Esophagus squamous epithelium (tissue), 5 donors: ENCODE results near the gene TMCC3. TPM values are rescaled to one million over a fixed set of nuclear protein-coding genes. Genes with fewer than 3 reads are reported as not detected.

Experiments used
- DNase-seq: peaks from one replicate; lab custom pipeline; 2025; lab: John Stamatoyannopoulos, UW
- H3K27ac ChIP-seq, 4 donors: fragments of 200-600 bp; sonication (generic); one replicate each; pipeline ENCODE4 v1.5.1; 2016 to 2019; ENCODE audit warnings: mild to moderate bottlenecking in 1 of 4
- H3K27me3 ChIP-seq, 4 donors: fragments of 200-600 bp; sonication (generic); 1 replicate in 3 of 4; 2 replicates in 1 of 4; pipeline versions ENCODE4 v1.5.1 to v1.6.0; 2017 to 2021; ENCODE audit warnings: antibody characterized with exemption in 1 of 4
- H3K36me3 ChIP-seq, 3 donors: fragments of 200-600 bp; sonication (generic); one replicate each; pipeline ENCODE4 v1.5.1; 2016 to 2019
- H3K4me1 ChIP-seq, 3 donors: fragments of 200-600 bp; sonication (generic); one replicate each; pipeline ENCODE4 v1.5.1; 2017 to 2019
- H3K4me3 ChIP-seq, 4 donors: fragments of 200-600 bp; sonication (generic); 1 replicate in 3 of 4; 2 replicates in 1 of 4; pipeline ENCODE4 v1.5.1; 2016 to 2019; ENCODE audit warnings: mild to moderate bottlenecking in 2 of 4, moderate library complexity in 1 of 4
- H3K9me3 ChIP-seq, 3 donors: fragments of 200-600 bp; sonication (generic); one replicate each; pipeline ENCODE4 v1.5.1; 2016 to 2019
- CTCF ChIP-seq, 6 experiments: fragments of 450-650 bp in 4 of 6; fragments of 200-600 bp in 2 of 6; sonication (generic) in 2 of 6; IDR thresholded peaks; one replicate each; pipeline ENCODE4 v1.5.1; 2016 to 2019; ENCODE audit warnings: antibody characterized with exemption in 6 of 6, mild to moderate bottlenecking in 4 of 6, moderate library complexity in 4 of 6
- POLR2A ChIP-seq, 4 donors: fragments of 450-650 bp; IDR thresholded peaks; one replicate each; pipeline ENCODE4 v1.6.1; 2017; ENCODE audit warnings: antibody characterized with exemption in 4 of 4, mild to moderate bottlenecking in 4 of 4, moderate library complexity in 3 of 4
- whole genome bisulfite sequencing, 2 donors: methylation state at CpG; one replicate each; pipeline ENCODE4 v1.1.5; 2018; 5-methylcytosine and 5-hydroxymethylcytosine counted together
- intact Hi-C: fragments of 100-400 bp; cut with DNase I; formaldehyde crosslinking; loops from one replicate; pipeline ENCODE4 v1.15.0; 2022
- total RNA-seq, 4 donors: library from RNA; depleted of rRNA; stranded (reverse); fragments of >200 nt; gene quantifications; one replicate each; pipeline ENCODE4 v1.1.0, GENCODE V29; 2016
- donor health status: DM: yes; HTN: yes; CAD: no.

TMCC3 gene
- total RNA-seq, 4 donors from 2014 or later: 6.8 to 14.2 (median 10.5) TPM

GRCh38 chr12:94667031-94667540 lies 16.7 kb upstream of the TMCC3 start:
- H3K36me3 ChIP-seq: no peaks in the 10 kb centered on the region
- no peak overlapping the region for H3K4me3 ChIP-seq
- intact Hi-C loops: no loop called here
- H3K4me1 ChIP-seq: peaks cover 0 to 14% (median 0%) of the 10 kb centered on the region in 3 donors
- H3K9me3 ChIP-seq: no peaks in the 10 kb centered on the region
- 77 to 87% methylated on average over 6 of the region's 6 CpGs for WGBS, 2 donors
- H3K27ac ChIP-seq: no peak overlapping the region
- TF ChIP-seq POLR2A (IDR thresholded peaks at IDR 0.05) (no peak), CTCF (IDR thresholded peaks at IDR 0.05) (no peak)
- no peak for DNase-seq
- H3K27me3 ChIP-seq: peaks cover 0 to 5% (median 0%) of the 10 kb centered on the region in 4 donors

GRCh38 chr12:94666158-94666557 lies 15.8 kb upstream of the TMCC3 start:
- no peak for TF ChIP-seq POLR2A (IDR thresholded peaks at IDR 0.05)
- intact Hi-C loops: no loop called here
- no peak overlapping the region for H3K4me3 ChIP-seq
- H3K36me3 ChIP-seq: no peaks in the 10 kb centered on the region
- DNase-seq: no peak
- peaks cover 0 to 8% (median 0%) of the 10 kb centered on the region in 3 donors for H3K4me1 ChIP-seq
- H3K27me3 ChIP-seq: peaks cover 0 to 5% (median 0%) of the 10 kb centered on the region in 4 donors
- WGBS, 2 donors: 76 to 89% methylated on average over 2 of the region's 2 CpGs
- no peaks in the 10 kb centered on the region for H3K9me3 ChIP-seq
- no peak overlapping the region for H3K27ac ChIP-seq

GRCh38 chr12:94663702-94664101 lies 13.3 kb upstream of the TMCC3 start:
- Histone ChIP-seq H3K9me3 (no peaks in the 10 kb centered on the region), H3K4me3 (no peak overlapping the region), H3K27me3 (peaks cover 0 to 5% (median 0%) of the 10 kb centered on the region in 4 donors), H3K27ac (no peak overlapping the region), H3K36me3 (no peaks in the 10 kb centered on the region), H3K4me1 (peaks cover 13 to 28% (median 14%) of the 10 kb centered on the region in 3 donors)
- intact Hi-C loops: no loop called here
- WGBS, 2 donors: 82 to 91% methylated on average over 4 of the region's 4 CpGs
- no peak for TF ChIP-seq CTCF (IDR thresholded peaks at IDR 0.05)
- no peak for TF ChIP-seq POLR2A (IDR thresholded peaks at IDR 0.05)
- DNase-seq: no peak

- H3K4me3 ChIP-seq: no peak overlapping the region
- intact Hi-C loops: no loop called here
- H3K4me1 ChIP-seq: peaks cover 13 to 30% (median 15%) of the 10 kb centered on the region in 3 donors
- no peak for DNase-seq
- WGBS, 2 donors: 78 to 80% methylated on average over 4 of the region's 4 CpGs
- no peaks in the 10 kb centered on the region for H3K36me3 ChIP-seq
- H3K27me3 ChIP-seq: peaks cover 0 to 5% (median 0%) of the 10 kb centered on the region in 4 donors
- H3K9me3 ChIP-seq: no peaks in the 10 kb centered on the region
- H3K27ac ChIP-seq: no peak overlapping the region
- TF ChIP-seq CTCF (IDR thresholded peaks at IDR 0.05) (no peak), POLR2A (IDR thresholded peaks at IDR 0.05) (no peak)
Observed at GRCh38 chr12:94663071-94663470, 12.7 kb upstream of the TMCC3 start.

- DNase-seq: no peak
- Histone ChIP-seq H3K36me3 (no peaks in the 10 kb centered on the region), H3K27me3 (no peaks in the 10 kb centered on the region), H3K4me1 (peaks cover 13 to 40% (median 15%) of the 10 kb centered on the region in 3 donors), H3K27ac (peak overlapping the region; percentile 36 to 75 (median 56)), H3K4me3 (no peak overlapping the region), H3K9me3 (no peaks in the 10 kb centered on the region)
- intact Hi-C loops: no loop called here
- no peak for TF ChIP-seq POLR2A (IDR thresholded peaks at IDR 0.05)
- TF ChIP-seq CTCF (IDR thresholded peaks at IDR 0.05): no peak
- 38 to 41% methylated on average over 3 of the region's 3 CpGs for WGBS, 2 donors
Observed at GRCh38 chr12:94660436-94660835, 10.1 kb upstream of the TMCC3 start.
